Liver (tissue), 9 donors: Measurements from ENCODE around the gene SCGB3A1. TPM values are rescaled to one million over a fixed set of nuclear protein-coding genes. Genes with fewer than 3 reads are reported as not detected.

Experiments
- DNase-seq: peaks from one replicate; pipeline ENCODE4 v3.0.0-alpha.2; 2017; ENCODE audit warnings: low spot score
- H3K27ac ChIP-seq, 2 donors: one replicate each; pipeline ENCODE4 v1.7.0; 2013; ENCODE audit warnings: inconsistent platforms in 2 of 2, low read length in 2 of 2, control low read depth in 1 of 2, low read depth in 1 of 2, mild to moderate bottlenecking in 1 of 2
- H3K27me3 ChIP-seq, 4 donors: one replicate each; pipeline versions ENCODE4 v1.6.1 to v1.7.0; 2013; ENCODE audit warnings: low read length in 3 of 4, inconsistent platforms in 1 of 4, mild to moderate bottlenecking in 1 of 4, moderate library complexity in 1 of 4; ENCODE audit not compliant: control insufficient read depth in 4 of 4, insufficient read depth in 4 of 4
- H3K36me3 ChIP-seq, 4 donors: one replicate each; pipeline versions ENCODE4 v1.6.1 to v1.7.0; 2013; ENCODE audit warnings: low read length in 3 of 4, mild to moderate bottlenecking in 3 of 4, low read depth in 1 of 4, moderate library complexity in 1 of 4; ENCODE audit not compliant: control insufficient read depth in 4 of 4, insufficient read depth in 3 of 4
- H3K4me1 ChIP-seq, 4 donors: one replicate each; pipeline versions ENCODE4 v1.6.1 to v1.7.0; 2013; ENCODE audit warnings: low read length in 3 of 4, mild to moderate bottlenecking in 3 of 4, moderate library complexity in 1 of 4; ENCODE audit not compliant: control insufficient read depth in 4 of 4, insufficient read depth in 4 of 4
- H3K4me3 ChIP-seq, 3 donors: one replicate each; pipeline versions ENCODE4 v1.6.1 to v1.7.0; 2013; ENCODE audit warnings: low read length in 3 of 3, control low read depth in 1 of 3, low read depth in 1 of 3, mild to moderate bottlenecking in 1 of 3
- H3K9ac ChIP-seq, 2 donors: one replicate each; pipeline ENCODE4 v1.7.0; 2013; ENCODE audit warnings: low read length in 2 of 2, mild to moderate bottlenecking in 2 of 2, moderate library complexity in 2 of 2, control low read depth in 1 of 2, low read depth in 1 of 2
- H3K9me3 ChIP-seq, 4 donors: one replicate each; pipeline versions ENCODE4 v1.6.1 to v1.7.0; 2013; ENCODE audit warnings: low read length in 3 of 4; ENCODE audit not compliant: control insufficient read depth in 4 of 4
- EGR1 ChIP-seq, 2 donors: IDR thresholded peaks; 2 replicates each; pipeline ENCODE4 v1.6.1; 2016 to 2018; ENCODE audit warnings: antibody characterized with exemption in 2 of 2, low read depth in 2 of 2
- FOXA1 ChIP-seq: IDR thresholded peaks from 2 replicates; pipeline ENCODE4 v1.6.1; 2016; ENCODE audit warnings: antibody characterized with exemption
- FOXA2 ChIP-seq: IDR thresholded peaks from 2 replicates; pipeline ENCODE4 v1.6.1; 2016; ENCODE audit warnings: antibody characterized with exemption
- GABPA ChIP-seq, 2 donors: IDR thresholded peaks in 1 of 2; conservative IDR thresholded peaks in 1 of 2; 2 replicates each; pipeline ENCODE4 v1.6.1; 2016; ENCODE audit warnings: antibody characterized with exemption in 2 of 2, mild to moderate bottlenecking in 1 of 2, moderate library complexity in 1 of 2
- HNF4G ChIP-seq: IDR thresholded peaks from 2 replicates; pipeline ENCODE4 v1.6.1; 2016; ENCODE audit warnings: antibody characterized with exemption
- JUND ChIP-seq, 2 donors: IDR thresholded peaks; 2 replicates each; pipeline ENCODE4 v1.6.1; 2016; ENCODE audit warnings: antibody characterized with exemption in 2 of 2
- NR2F2 ChIP-seq: IDR thresholded peaks from 2 replicates; pipeline ENCODE4 v1.6.1; 2016; ENCODE audit warnings: antibody characterized with exemption
- RAD21 ChIP-seq, 2 donors: IDR thresholded peaks; 2 replicates each; pipeline ENCODE4 v1.6.1; 2016; ENCODE audit warnings: antibody characterized with exemption in 2 of 2, mild to moderate bottlenecking in 2 of 2
- RXRA ChIP-seq, 2 donors: IDR thresholded peaks; 2 replicates each; pipeline ENCODE4 v1.6.1; 2017 to 2018; ENCODE audit warnings: antibody characterized with exemption in 2 of 2, mild to moderate bottlenecking in 1 of 2
- SP1 ChIP-seq: IDR thresholded peaks from 2 replicates; pipeline ENCODE4 v1.6.1; 2018; ENCODE audit warnings: antibody characterized with exemption, mild to moderate bottlenecking
- YY1 ChIP-seq: IDR thresholded peaks from 2 replicates; pipeline ENCODE4 v1.6.1; 2016; ENCODE audit warnings: antibody characterized with exemption, mild to moderate bottlenecking
- WGBS: extraction: QIAGEN DNeasy Blood & Tissue Kit; methylation state at CpG from one replicate; pipeline ENCODE4 v1.1.7; 2013; 5-methylcytosine and 5-hydroxymethylcytosine counted together
- polyA plus RNA-seq, 2 donors: library from polyadenylated mRNA; stranded (reverse) in 1 of 2; unstranded in 1 of 2; fragments of 200-250 nt in 1 of 2; fragments of >200 nt in 1 of 2; fragmentation: Nextera tagmentation in 1 of 2; extraction: Ambion mirVana in 1 of 2; gene quantifications; one replicate each; pipeline versions ENCODE4 v1.2.1 to v1.2.3, GENCODE V29; 2013 to 2015
- total RNA-seq, 2 donors: library from RNA; depleted of rRNA; stranded (reverse); fragments of >200 nt; gene quantifications; one replicate each; pipeline ENCODE4 v1.2.3, GENCODE V29; 2014
- TF ChIP-seq, protein P1 (sequence below): IDR thresholded peaks from 2 replicates; pipeline ENCODE4 v1.6.1; 2016; ENCODE audit warnings: antibody characterized with exemption
- TF ChIP-seq, protein P2 (sequence below): IDR thresholded peaks from 2 replicates; pipeline ENCODE4 v1.6.1; 2016; ENCODE audit warnings: antibody characterized with exemption, mild to moderate bottlenecking
- TF ChIP-seq, protein P3 (sequence below): IDR thresholded peaks from 2 replicates; pipeline ENCODE4 v1.6.1; 2016; ENCODE audit warnings: antibody characterized with exemption
- TF ChIP-seq, protein P4 (sequence below): IDR thresholded peaks from 2 replicates; pipeline ENCODE4 v1.6.1; 2016; ENCODE audit warnings: antibody characterized with exemption
- donor health status: healthy.
- donor health status: healthy.
- donor health status: healthy.
- donor health status: healthy.
- donor health status: healthy.

The SCGB3A1 gene
- total and polyA plus RNA-seq, 4 donors, result 1.5 TPM; not detected in 2

DNA sequence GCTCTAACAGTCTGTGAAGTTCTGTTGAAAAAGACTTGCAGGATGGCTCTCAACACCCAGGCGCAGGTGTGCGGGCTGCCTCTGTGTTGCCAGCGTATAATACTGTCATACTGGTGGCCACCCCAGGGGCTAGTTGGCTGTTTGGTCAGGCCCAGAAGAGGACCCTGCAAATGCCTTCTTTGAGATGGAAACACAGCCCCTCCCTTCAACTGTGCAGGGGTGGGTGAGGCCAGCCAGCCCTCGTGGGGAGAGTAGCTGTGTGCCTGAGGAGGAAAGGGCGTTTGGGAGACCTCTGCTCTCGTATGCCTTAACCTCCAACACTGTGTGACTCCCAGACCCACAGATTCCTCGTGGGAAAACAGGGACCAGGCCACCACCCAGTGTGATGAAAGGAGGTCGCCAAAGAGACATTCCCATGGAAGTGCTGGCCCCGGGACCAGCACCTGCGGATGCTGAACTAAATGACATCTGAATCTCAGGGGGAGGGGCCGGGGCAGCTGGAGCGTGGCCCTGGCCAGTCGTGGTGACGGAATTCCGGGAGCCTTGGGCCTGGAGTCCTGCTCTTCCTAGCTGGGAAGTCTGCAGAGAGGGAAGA lies 11.3 kb upstream of the SCGB3A1 start:
- Histone ChIP-seq H3K4me3 (no peak overlapping the region), H3K27ac (no peak overlapping the region), H3K9me3 (no peaks in the 10 kb centered on the region), H3K4me1 (no peaks in the 10 kb centered on the region), H3K36me3 (no peaks in the 10 kb centered on the region), H3K27me3 (no peaks in the 10 kb centered on the region), H3K9ac (no peak overlapping the region)
- TF ChIP-seq FOXA2 (no peak), RAD21 (IDR thresholded peaks at IDR 0.05) (no peak), GABPA (IDR thresholded peaks at IDR 0.05 in 1 of 2, conservative IDR thresholded peaks at IDR 0.05 in 1 of 2) (no peak), SP1 (no peak)
- TF ChIP-seq, protein P1, sequence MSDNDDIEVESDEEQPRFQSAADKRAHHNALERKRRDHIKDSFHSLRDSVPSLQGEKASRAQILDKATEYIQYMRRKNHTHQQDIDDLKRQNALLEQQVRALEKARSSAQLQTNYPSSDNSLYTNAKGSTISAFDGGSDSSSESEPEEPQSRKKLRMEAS, result no peak
- TF ChIP-seq, protein P2, sequence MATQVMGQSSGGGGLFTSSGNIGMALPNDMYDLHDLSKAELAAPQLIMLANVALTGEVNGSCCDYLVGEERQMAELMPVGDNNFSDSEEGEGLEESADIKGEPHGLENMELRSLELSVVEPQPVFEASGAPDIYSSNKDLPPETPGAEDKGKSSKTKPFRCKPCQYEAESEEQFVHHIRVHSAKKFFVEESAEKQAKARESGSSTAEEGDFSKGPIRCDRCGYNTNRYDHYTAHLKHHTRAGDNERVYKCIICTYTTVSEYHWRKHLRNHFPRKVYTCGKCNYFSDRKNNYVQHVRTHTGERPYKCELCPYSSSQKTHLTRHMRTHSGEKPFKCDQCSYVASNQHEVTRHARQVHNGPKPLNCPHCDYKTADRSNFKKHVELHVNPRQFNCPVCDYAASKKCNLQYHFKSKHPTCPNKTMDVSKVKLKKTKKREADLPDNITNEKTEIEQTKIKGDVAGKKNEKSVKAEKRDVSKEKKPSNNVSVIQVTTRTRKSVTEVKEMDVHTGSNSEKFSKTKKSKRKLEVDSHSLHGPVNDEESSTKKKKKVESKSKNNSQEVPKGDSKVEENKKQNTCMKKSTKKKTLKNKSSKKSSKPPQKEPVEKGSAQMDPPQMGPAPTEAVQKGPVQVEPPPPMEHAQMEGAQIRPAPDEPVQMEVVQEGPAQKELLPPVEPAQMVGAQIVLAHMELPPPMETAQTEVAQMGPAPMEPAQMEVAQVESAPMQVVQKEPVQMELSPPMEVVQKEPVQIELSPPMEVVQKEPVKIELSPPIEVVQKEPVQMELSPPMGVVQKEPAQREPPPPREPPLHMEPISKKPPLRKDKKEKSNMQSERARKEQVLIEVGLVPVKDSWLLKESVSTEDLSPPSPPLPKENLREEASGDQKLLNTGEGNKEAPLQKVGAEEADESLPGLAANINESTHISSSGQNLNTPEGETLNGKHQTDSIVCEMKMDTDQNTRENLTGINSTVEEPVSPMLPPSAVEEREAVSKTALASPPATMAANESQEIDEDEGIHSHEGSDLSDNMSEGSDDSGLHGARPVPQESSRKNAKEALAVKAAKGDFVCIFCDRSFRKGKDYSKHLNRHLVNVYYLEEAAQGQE, result no peak
- WGBS, result 68% methylated on average over 15 of the region's 15 CpGs
- no peak for DNase-seq

DNA sequence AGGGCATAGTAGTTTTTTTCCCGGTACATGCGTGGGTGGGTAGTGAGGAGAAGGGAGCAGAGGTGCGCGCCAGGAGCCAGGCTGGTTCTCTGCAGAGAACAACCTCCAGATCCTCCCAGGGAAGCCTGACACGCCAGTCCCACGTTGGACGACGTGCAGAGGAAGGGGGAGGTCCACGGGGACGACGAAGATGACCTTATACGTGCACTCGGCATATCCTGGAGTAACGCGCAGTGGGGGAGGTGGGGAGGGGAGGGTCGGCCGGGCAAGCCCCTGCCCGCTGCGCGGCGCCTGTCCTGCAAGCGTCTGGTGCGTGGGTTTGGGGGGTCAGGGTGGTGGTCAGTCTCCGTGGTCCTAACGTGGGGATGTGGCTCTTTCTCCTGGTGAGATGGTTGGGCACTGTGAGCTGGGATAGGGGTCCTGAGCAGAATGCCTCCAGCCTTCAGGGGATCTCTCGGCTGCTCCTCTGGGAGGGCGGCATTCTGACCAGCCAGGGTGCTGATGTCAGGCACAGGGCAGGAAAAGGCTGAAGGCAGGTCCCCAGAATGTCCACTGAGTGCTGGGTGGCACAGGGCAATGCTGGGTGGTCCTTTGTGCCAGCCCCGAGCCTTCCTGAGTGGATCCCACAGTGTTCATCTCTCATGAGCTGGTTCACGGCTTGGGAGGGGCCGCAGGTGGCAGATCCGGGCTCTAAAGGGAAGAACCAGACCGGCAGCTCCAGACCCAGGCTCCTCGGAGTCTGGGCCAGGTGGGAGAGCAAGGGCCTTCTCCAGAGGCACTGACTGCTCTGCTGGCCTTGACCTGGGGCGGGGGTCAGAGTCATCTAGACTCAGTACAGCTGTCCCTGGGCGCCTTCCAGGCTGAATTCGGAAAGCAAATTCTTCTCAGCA lies 10.5 kb upstream of the SCGB3A1 start:
- H3K27ac ChIP-seq, result no peak overlapping the region
- no peak for TF ChIP-seq SP1
- TF ChIP-seq HNF4G, result no peak
- TF ChIP-seq GABPA (IDR thresholded peaks at IDR 0.05 in 1 of 2, conservative IDR thresholded peaks at IDR 0.05 in 1 of 2), result no peak
- TF ChIP-seq YY1, result no peak
- TF ChIP-seq, protein P3, sequence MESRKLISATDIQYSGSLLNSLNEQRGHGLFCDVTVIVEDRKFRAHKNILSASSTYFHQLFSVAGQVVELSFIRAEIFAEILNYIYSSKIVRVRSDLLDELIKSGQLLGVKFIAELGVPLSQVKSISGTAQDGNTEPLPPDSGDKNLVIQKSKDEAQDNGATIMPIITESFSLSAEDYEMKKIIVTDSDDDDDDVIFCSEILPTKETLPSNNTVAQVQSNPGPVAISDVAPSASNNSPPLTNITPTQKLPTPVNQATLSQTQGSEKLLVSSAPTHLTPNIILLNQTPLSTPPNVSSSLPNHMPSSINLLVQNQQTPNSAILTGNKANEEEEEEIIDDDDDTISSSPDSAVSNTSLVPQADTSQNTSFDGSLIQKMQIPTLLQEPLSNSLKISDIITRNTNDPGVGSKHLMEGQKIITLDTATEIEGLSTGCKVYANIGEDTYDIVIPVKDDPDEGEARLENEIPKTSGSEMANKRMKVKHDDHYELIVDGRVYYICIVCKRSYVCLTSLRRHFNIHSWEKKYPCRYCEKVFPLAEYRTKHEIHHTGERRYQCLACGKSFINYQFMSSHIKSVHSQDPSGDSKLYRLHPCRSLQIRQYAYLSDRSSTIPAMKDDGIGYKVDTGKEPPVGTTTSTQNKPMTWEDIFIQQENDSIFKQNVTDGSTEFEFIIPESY, result no peak
- TF ChIP-seq, protein P4, sequence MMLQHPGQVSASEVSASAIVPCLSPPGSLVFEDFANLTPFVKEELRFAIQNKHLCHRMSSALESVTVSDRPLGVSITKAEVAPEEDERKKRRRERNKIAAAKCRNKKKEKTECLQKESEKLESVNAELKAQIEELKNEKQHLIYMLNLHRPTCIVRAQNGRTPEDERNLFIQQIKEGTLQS, result no peak
- no peak for TF ChIP-seq NR2F2
- TF ChIP-seq RXRA (IDR thresholded peaks at IDR 0.05), result no peak
- TF ChIP-seq FOXA1, result no peak
- no peak for TF ChIP-seq EGR1 (IDR thresholded peaks at IDR 0.05; ENCODE audit: low read depth in 2 of 2)
- TF ChIP-seq JUND (IDR thresholded peaks at IDR 0.05), result no peak
- no peaks in the 10 kb centered on the region for H3K36me3 ChIP-seq
- H3K27me3 ChIP-seq, result no peaks in the 10 kb centered on the region
- H3K4me1 ChIP-seq, result peaks cover 0 to under 1% (median 0%) of the 10 kb centered on the region in 4 donors
- no peaks in the 10 kb centered on the region for H3K9me3 ChIP-seq
- DNase-seq, result no peak
- H3K9ac ChIP-seq, result no peak overlapping the region
- 85% methylated on average over 36 of the region's 36 CpGs for WGBS
- H3K4me3 ChIP-seq, result no peak overlapping the region
